Activated T-helper 1 cell treated with Interleukin-2 at 50 U/mL for 16 hours (primary cell): Measurements from ENCODE around the gene DAB2IP.
"Not testable (repeated sequence)": the region's sequence is repeated elsewhere in the genome, so short reads cannot be mapped to it uniquely, and the experiment has no call there.

Experiments used
- DNase-seq: peaks from one replicate; pipeline ENCODE4 v3.0.0-alpha.2; 2020; ENCODE audit warnings: low read depth

DAB2IP gene

GRCh38 chr9:121794334-121794733 is 142.9 kb downstream of the DAB2IP start:
- DNase-seq = not testable (repeated sequence)

GRCh38 chr9:121797081-121797480 is 145.6 kb downstream of the DAB2IP start:
- DNase-seq = no peak

GRCh38 chr9:121798941-121799340 is 147.5 kb downstream of the DAB2IP start:
- DNase-seq = no peak

- no peak for DNase-seq
Observed at GRCh38 chr9:121800376-121800775, 148.9 kb downstream of the DAB2IP start.

GRCh38 chr9:121801579-121801978 is 150.1 kb downstream of the DAB2IP start:
- no peak for DNase-seq

GRCh38 chr9:121802753-121803152 is 151.3 kb downstream of the DAB2IP start:
- no peak for DNase-seq

- DNase-seq = no peak
Observed at GRCh38 chr9:121807069-121807822, 155.8 kb downstream of the DAB2IP start.

GRCh38 chr9:121807823-121808278 is 156.4 kb downstream of the DAB2IP start:
- DNase-seq = no peak

- no peak for DNase-seq
Observed at GRCh38 chr9:121808781-121809180, 157.3 kb downstream of the DAB2IP start.

- no peak for DNase-seq
Observed at GRCh38 chr9:121809356-121810050, 158.1 kb downstream of the DAB2IP start.

- DNase-seq = no peak
Observed at GRCh38 chr9:121810489-121810888, 159.1 kb downstream of the DAB2IP start.

- DNase-seq = no peak
Observed at GRCh38 chr9:121811140-121811539, 159.7 kb downstream of the DAB2IP start.

- no peak for DNase-seq
Observed at GRCh38 chr9:121811751-121812150, 160.3 kb downstream of the DAB2IP start.

GRCh38 chr9:121812159-121812735 is 160.8 kb downstream of the DAB2IP start:
- DNase-seq = no peak

GRCh38 chr9:121813519-121814210 is 162.2 kb downstream of the DAB2IP start:
- DNase-seq = no peak

- DNase-seq = no peak
Observed at GRCh38 chr9:121814594-121814993, 163.2 kb downstream of the DAB2IP start.

- DNase-seq = no peak
Observed at GRCh38 chr9:121815084-121815483, 163.7 kb downstream of the DAB2IP start.

- DNase-seq = no peak
Observed at GRCh38 chr9:121815546-121816448, 164.4 kb downstream of the DAB2IP start.

- DNase-seq = no peak
Observed at GRCh38 chr9:121816449-121816817, 165.0 kb downstream of the DAB2IP start.

GRCh38 chr9:121816845-121817450 is 165.5 kb downstream of the DAB2IP start:
- no peak for DNase-seq

GRCh38 chr9:121817476-121817875 is 166.0 kb downstream of the DAB2IP start:
- DNase-seq = no peak
